ENCODE results near the gene HOOK2. TPM values are rescaled to one million over a fixed set of nuclear protein-coding genes. Genes with fewer than 3 reads are reported as not detected.

The HOOK2 gene
- total and polyA plus RNA-seq, 9 of the 15 experiments (the other 6 are each of a cell fraction or from before 2014, with no cell fraction given) = 1.3 to 17.2 (median 9.9) TPM

GRCh38 chr19:12722566-12723380, 52.6 kb downstream of the HOOK2 start (continued):
- TF ChIP-seq IRF9 (tag; IDR thresholded peaks at IDR 0.05) (no peak), PCBP2 (IDR thresholded peaks at IDR 0.05; ENCODE audit: low read depth, low read length, poor library complexity, severe bottlenecking) (no peak), KAT7 (CRISPR knock-in tag; IDR thresholded peaks at IDR 0.05; ENCODE audit: borderline replicate concordance) (0 out of 2 replicates have a peak, but pooled peaks have one; percentile 66), ZBTB49 (CRISPR knock-in tag; IDR thresholded peaks at IDR 0.05; ENCODE audit: borderline replicate concordance) (no peak), EZH2 (IDR thresholded peaks at IDR 0.05; ENCODE audit: borderline replicate concordance, low read depth, low read length) (no peak), ARID2 (IDR thresholded peaks at IDR 0.05) (no peak), WHSC1 (IDR thresholded peaks at IDR 0.05; ENCODE audit: low read length) (no peak), ZNF217 (CRISPR knock-in tag; IDR thresholded peaks at IDR 0.05) (no peak), U2AF2 (optimal IDR thresholded peaks at IDR 0.05; ENCODE audit: low read depth, low read length) (no peak), FOS (IDR thresholded peaks at IDR 0.05; ENCODE audit: extremely low read depth, insufficient read length) (peak; percentile 43), ZNF133 (CRISPR knock-in tag; IDR thresholded peaks at IDR 0.05) (no peak), DPF2 (IDR thresholded peaks at IDR 0.05) (no peak; the same call in 1 of the 2 replicates), TCF7L2 (IDR thresholded peaks at IDR 0.05; ENCODE audit: low read depth, low read length) (no peak), HNRNPL (IDR thresholded peaks at IDR 0.05; ENCODE audit: low read depth, low read length) (no peak), HMGXB4 (CRISPR knock-in tag; IDR thresholded peaks at IDR 0.05) (no peak), RNF2 (IDR thresholded peaks at IDR 0.05) (no peak), ATF6 (CRISPR knock-in tag; IDR thresholded peaks at IDR 0.05) (peak; percentile 71; the same call in 1 of the 2 replicates), XRCC4 (IDR thresholded peaks at IDR 0.05; ENCODE audit: extremely low read depth, insufficient read depth, insufficient read length) (no peak), POLR2H (tag; IDR thresholded peaks at IDR 0.05; ENCODE audit: low read depth) (no peak; the same call in 1 of the 2 replicates), C11orf30 (IDR thresholded peaks at IDR 0.05; ENCODE audit: low read depth) (peak; percentile 87), ELF2 (CRISPR knock-in tag; IDR thresholded peaks at IDR 0.05) (no peak), TRIM28 (IDR thresholded peaks at IDR 0.05) (no peak), CAMTA2 (CRISPR knock-in tag; conservative IDR thresholded peaks at IDR 0.05) (no peak)
